Esophagus muscularis mucosa (tissue), 2 donors: ENCODE data around the gene SEPTIN2.

Source experiments
- EP300 ChIP-seq: sonication (generic); formaldehyde crosslinking; IDR thresholded peaks from one replicate; pipeline ENCODE4 v1.6.1; 2017; ENCODE audit warnings: antibody characterized with exemption
- POLR2A ChIP-seq: fragments of 450-650 bp; IDR thresholded peaks from one replicate; pipeline ENCODE4 v1.6.1; 2017; ENCODE audit warnings: antibody characterized with exemption, moderate library complexity, mild to moderate bottlenecking, low read depth

DNA sequence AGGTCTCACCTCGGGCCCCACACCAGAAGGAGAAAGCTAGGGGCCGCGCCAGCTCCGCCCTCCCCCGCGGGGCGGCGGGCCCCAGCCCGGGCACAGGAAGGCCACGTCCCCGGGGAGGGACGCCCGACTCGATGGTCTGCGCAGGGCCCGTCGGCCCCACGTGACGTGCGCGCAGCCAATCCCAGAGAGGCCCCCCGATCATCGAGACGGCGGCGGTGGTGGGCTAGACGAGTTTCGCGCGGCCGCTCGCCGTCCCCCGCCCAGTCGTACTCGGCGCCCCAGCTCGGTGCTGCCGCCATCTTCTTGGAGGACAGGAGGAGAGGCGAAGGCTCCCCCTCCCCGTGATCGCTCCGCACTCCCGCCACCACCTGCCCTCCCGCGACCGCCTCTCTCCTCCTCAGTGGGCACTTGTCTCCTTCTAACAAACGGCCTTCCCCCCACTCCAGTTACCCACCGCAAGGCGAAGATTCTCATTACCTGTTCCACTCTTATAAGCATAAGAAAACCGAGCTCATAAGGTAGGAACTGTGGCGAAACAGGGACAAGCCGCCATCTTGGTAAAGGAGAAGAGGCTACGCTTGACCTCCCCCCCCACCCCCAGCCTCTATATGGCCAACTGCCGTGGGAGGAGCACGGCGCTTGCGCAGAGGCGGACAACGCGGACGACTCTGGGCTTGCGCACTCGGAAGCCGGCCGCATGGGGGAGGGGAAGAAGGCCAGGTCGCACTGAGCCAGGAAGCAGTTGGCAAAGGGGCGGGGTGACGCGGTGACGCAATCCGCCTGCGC lies 439 bp upstream of the SEPTIN2 start, which contains the start of gene HDLBP:
- TF ChIP-seq POLR2A (peak; percentile 75), EP300 (no peak)
